Stimulated activated CD8-positive, alpha-beta memory T cell treated with anti-CD3 and anti-CD28 coated beads, Interleukin-12 subunit alpha, Interleukin-12 subunit beta, amount 100 ng/mL, for 4 hours (primary cell): ENCODE data around the gene GGN.
"Not testable (repeated sequence)": the region's sequence is repeated elsewhere in the genome, so short reads cannot be mapped to it uniquely, and the experiment has no call there.

Experiments
- DNase-seq: peaks from one replicate; pipeline ENCODE4 v3.0.0-alpha.2; 2020; ENCODE audit warnings: low read depth

GGN gene

DNA sequence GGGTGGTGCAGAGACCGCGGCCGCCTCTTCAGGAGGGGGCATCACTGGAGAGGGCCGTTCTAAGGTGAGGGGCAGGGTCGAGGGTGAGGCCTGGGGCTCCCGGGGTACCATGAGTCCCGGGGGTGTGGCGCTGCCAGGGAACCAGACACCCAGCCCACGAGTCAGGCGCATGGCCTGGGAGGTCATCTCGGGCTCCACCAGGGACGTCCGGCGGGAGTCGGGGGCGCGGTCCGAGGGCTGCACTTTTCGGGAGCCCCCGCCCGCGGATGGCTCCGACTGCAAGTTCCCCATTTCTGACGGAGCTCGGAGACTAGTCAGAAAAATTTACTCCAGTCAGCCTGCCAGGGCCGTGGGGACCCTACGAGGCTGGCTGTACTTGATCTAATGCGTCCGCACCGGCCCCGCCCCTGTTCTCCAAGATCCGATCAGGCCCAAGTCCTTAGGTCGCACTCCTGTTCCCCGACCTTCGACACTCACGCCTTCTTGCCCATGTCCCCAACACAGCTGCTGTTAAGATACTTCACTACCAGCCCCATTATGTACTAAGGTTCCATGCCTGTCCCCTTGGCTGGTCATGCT lies 774 bp downstream of the GGN start:
- DNase-seq, result no peak

DNA sequence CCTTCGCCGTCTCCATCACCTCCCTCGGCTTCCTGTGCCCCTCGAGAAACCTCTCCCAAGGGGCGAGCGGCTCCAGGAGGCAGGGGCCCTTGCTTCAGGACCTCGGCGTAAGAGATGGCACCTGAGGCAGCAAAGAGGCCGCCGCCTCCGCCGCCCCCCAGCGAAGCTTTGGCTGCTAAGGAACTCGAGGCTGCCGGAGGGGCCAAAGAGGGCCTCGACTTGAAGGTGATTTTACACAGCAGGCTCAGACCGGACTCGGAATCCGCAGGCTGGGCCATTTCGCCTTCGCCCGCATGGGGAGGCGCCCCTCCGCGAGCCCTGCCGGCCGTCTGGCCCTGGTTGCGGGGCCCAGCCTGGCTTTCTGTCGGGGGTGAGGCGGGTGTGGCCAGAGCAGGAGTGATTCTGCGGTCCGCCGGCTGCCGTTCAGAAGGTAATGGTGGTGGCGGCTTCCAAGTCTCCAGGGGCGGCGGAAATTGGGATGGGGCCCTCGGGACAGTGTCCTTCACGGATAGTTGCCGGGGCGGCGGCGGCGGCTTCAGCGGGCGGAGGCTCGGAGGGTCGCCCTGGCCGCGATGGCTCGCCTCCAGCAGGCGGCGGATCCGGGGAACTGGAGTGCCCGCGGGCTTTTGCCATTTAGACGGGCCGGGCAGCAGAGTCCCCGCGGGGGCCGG lies 1.4 kb downstream of the GGN start:
- no peak for DNase-seq

DNA sequence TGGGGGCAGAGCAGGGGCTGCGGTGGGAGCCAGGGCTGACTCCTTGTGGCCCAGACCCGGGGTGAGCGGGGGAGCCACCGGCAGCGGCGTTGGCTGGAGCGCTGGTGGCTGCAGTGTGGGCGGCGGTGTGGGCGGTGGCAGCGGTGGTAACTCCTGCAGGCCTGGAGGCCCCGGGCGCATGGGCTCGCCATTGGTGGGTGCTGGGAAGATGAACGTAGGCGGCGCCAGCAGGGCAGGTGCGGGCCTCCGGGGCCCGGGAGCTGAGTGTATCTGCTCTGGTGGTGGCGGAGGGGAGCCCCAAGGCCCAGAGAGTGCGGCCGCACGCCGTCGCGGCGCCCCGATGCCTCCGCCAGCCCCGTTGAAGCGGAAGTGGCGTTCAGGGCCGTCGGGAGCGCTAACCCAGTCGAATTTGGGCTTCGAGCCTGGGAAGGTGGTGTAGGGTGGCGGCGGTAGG lies 2.0 kb downstream of the GGN start:
- DNase-seq, result no peak

- DNase-seq, result no peak
Measured at GRCh38 chr19:38385057-38385803, 2.6 kb downstream of the GGN start.

- DNase-seq, result no peak
Measured at GRCh38 chr19:38384209-38385027, 3.4 kb downstream of the GGN start.

GRCh38 chr19:38383743-38384142 lies 4.1 kb downstream of the GGN start:
- no peak for DNase-seq

DNA sequence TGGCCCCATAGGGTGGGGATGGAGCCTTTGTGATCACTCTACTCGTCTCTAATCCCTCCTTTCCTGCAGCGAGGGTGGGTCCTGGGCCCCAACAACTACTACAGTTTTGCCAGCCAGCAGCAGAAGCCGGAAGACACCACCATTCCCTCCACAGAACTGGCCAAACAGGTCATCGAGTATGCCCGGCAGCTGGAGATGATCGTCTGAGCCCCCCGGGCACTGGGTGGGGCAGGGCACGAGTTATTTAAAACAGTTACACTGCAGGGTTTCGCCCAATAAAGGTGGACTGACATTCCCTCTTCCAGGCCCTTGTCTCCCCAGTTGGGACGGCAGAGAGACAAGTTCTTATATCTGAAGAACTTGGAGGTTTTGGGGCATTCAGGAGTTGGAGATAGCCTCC lies 4.7 kb downstream of the GGN start:
- DNase-seq, result no peak

GRCh38 chr19:38381138-38381537 lies 6.7 kb downstream of the GGN start:
- DNase-seq, result no peak

DNA sequence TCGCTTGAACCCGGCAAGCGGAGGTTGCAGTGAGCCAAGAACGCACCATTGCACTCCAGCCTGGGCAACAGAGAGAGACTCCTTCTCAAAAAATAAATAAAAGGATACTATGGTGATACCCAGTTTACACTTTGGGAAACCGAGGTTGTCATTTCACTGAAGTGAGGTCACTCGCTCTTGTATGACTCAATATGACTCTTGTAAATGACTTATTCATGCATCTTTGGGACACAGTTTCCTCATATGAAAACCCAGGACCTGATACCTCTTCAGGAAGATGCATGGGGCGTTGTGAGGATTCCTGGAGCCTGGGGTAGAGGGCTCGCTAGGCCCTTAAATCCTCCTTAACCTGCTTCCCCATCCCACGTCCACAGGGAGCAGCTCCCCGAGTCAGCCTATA lies 9.0 kb downstream of the GGN start:
- no peak for DNase-seq

GRCh38 chr19:38377052-38377451 lies 10.8 kb downstream of the GGN start:
- DNase-seq, result no peak

GRCh38 chr19:38376576-38376975 lies 11.3 kb downstream of the GGN start:
- no peak for DNase-seq

GRCh38 chr19:38375748-38376147 lies 12.1 kb downstream of the GGN start:
- DNase-seq, result no peak

DNA sequence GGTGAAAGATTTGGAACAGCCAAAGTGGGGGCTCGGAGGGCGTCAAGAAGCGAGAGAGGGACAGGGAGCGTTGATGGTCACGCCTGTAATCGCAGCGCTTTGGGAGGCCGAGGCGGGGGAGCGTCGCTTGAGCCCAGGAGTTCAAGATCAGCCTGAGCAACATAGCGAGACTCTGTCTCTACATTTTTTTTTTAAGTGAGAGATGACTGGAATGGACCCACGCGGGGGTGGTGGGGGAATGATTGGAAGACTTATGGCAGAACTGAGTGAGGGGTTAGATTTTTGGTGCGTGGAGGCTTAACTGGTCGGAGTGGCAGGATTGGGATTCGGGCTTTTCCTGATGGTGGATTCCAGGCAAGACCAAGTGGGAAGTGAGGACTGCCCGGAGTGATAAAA lies 12.7 kb downstream of the GGN start:
- no peak for DNase-seq

DNA sequence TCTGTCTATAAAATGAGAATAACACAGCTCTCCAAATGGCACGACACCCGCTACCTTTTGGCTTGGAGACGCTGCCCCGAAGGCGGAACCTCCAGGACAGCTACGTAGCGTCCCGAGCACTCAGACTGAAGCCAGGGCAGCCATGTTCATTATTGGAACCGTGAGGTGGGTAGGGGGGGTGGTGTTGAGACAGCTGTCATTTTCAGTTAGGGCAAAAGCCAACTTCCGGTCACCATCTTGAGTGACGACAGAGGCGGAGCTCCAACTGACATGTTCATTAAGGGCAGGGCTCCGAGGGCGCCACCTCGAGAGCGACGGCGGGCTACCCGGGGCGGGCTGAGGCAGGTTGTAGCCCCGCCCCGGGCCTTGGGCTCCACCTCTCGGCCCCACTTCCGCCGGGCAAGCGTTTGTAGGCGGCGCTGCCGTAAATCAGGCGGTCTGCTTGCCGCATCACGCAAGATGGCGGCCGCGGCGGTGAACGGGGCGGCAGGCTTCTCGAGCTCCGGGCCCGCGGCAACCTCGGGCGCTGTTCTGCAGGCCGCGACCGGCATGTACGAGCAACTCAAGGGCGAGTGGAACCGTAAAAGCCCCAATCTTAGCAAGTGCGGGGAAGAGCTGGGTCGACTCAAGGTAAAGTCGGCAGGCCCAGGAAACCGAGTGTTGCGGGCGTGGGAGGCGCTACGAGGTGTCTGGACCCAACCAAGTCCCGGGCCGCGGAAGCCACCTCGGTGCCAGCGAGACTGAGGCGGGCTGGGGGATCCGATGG lies 13.3 kb downstream of the GGN start, which contains the start of gene PSMD8:
TSS of gene PSMD8 (plus strand) at position 240 of the 766 bp plus-strand sequence. CDS start at position 271, 31 bp downstream.
- peak; percentile 98 for DNase-seq

- DNase-seq, result no peak
Measured at GRCh38 chr19:38373907-38374331, 13.9 kb downstream of the GGN start.

GRCh38 chr19:38371081-38371480 lies 16.8 kb downstream of the GGN start:
- no peak for DNase-seq

- DNase-seq, result no peak
Measured at GRCh38 chr19:38370299-38370698, 17.5 kb downstream of the GGN start.

GRCh38 chr19:38369584-38369983 lies 18.2 kb downstream of the GGN start:
- DNase-seq, result no peak

DNA sequence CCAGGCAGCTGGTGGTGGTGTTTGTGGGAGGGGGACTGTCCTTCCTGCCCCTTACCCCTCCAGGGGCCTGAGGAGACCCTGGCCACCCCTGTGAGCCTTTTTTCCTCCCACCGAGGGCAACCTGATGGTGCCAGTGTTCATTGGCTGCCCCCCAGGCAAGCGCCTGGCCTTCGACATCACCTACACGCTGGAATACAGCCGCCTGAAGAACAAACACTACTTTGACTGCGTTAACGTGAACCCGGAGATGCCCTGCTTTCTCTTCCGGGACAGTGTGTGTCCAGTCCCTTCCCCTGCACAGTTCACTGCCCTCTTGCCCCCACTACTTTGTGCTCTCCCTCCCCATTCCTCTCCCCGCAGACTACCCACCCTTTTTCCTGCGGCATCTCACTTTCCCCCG lies 20.8 kb downstream of the GGN start:
- DNase-seq, result no peak

DNA sequence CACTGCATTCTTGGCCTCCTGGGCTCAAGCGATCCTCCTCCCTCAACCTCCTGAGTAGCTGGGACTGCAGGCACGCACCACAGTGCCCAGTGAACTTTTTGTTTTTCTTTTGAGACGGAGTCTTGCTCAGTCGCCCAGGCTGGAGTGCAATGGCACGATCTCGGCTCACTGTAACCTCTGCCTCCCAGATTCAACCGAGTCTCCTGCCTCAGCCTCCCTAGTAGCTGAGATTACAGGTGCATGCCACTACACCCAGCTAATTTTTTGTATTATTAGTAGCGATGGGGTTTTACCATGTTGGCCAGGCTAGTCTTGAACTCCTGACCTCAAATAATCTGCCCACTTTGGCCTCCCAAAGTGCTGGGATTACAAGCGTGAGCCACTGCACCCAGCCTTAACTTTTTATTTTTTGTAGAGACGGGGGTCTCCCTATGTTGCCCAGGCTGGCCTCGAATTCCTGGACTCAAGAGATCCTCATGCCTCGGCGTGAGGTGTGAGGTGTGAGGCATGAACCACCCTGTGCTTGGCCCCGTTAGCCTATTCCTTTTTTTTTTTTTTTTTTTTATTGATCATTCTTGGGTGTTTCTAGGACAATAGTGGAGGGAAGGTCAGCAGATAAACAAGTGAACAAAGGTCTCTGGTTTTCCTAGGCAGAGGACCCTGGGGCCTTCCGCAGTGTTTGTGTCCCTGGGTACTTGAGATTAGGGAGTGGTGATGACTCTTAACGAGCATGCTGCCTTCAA lies 24.7 kb downstream of the GGN start:
- not testable (repeated sequence) for DNase-seq
